ENCODE results near the gene PTAR1. TPM values are rescaled to one million over a fixed set of nuclear protein-coding genes. Genes with fewer than 3 reads are reported as not detected.
A peak's percentile ranks its signal among the peaks of the same experiment; 100 is the strongest.

The PTAR1 gene
- total RNA-seq, 2 donors from 2014 or later, result 31.1 to 34.5 TPM

GRCh38 chr9:69683927-69684326 lies 75.9 kb downstream of the PTAR1 start:
- intact Hi-C loops (cut with DNase I), result no loop called here
- ATAC-seq, result no peak
- DNase-seq, result no peak

DNA sequence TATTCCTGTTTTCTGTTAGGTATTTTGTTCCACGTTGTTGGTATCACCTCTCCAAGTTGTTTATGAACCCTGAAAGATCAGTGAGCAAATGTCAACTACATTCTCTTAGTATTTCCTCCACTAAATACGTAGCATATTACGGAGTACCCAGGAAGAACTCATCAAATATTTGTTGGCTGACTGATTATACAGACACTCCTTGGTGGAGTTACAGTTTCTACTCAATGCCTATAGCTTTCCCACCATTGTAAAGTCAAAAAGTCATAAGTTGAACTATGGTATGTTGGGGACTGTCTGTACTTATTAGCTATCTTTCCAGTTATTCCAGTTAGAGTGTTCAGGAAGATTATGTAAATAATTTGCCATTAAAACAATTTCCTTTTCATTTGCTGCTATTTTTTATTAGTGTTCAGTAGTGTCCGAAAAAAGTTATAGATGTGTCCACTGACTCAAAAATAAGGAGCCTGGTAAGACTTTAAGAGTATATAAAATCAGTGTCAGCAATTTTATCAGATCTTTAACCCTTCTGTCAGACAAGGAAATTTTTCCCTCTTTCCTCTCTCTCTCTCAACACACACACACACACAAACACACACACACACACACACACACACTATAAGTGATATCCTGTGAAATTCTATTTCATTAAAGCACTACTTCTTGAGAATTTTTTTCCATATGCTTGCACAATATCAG lies 80.8 kb downstream of the PTAR1 start:
- no peak for DNase-seq
- intact Hi-C loops (cut with DNase I), result loop anchor here in 1 of 2 donors (10.0 kb wide), 1 partner anchor 76 kb away; no protein-coding TSS in a partner anchor
- no peak for ATAC-seq

- DNase-seq, result no peak
- no peak for ATAC-seq
- intact Hi-C loops (cut with DNase I), result loop anchor here in 1 of 2 donors (10.0 kb wide), 1 partner anchor 77 kb away; no protein-coding TSS in a partner anchor
Observed at GRCh38 chr9:69677931-69678330, 81.9 kb downstream of the PTAR1 start.

GRCh38 chr9:69675563-69675962 lies 84.2 kb downstream of the PTAR1 start:
- ATAC-seq (no peak), DNase-seq (no peak)
- intact Hi-C loops (cut with DNase I), result loop anchor here in 1 of 2 donors (10.0 kb wide), 1 partner anchor 79 kb away; no protein-coding TSS in a partner anchor

- ATAC-seq (no peak), DNase-seq (no peak)
- intact Hi-C loops (cut with DNase I), result loop anchor here (5.0 to 10.0 kb wide), 4 partner anchors 80 to 242 kb away; no protein-coding TSS in a partner anchor
Observed at GRCh38 chr9:69674716-69675438, 84.9 kb downstream of the PTAR1 start.

GRCh38 chr9:69674112-69674685 lies 85.6 kb downstream of the PTAR1 start:
- DNase-seq (no peak), ATAC-seq (no peak)
- intact Hi-C loops (cut with DNase I), result loop anchor here (5.0 to 10.0 kb wide), 4 partner anchors 81 to 243 kb away; no protein-coding TSS in a partner anchor

DNA sequence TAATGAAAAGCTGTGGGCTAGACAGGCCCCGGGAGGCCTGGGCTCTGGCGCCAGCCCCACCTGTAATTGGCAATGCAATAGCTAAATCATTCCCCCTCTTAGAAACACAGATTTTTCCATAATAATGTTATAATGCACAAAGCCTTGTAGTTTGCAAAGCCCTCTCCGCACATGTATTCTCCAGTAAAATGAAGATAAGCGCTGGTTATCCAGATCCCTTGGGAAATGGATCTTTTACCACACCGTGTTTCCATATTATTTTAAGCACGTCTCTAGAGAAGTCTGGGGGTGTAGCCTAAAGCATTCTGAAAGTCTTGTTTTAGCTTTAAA lies 86.5 kb downstream of the PTAR1 start:
- no peak for ATAC-seq
- intact Hi-C loops (cut with DNase I), result loop anchor here (5.0 to 10.0 kb wide), 4 partner anchors 82 to 244 kb away; no protein-coding TSS in a partner anchor

GRCh38 chr9:69672596-69673310 lies 87.1 kb downstream of the PTAR1 start:
- intact Hi-C loops (cut with DNase I), result loop anchor here (5.0 to 10.0 kb wide), 4 partner anchors 82 to 245 kb away; no protein-coding TSS in a partner anchor

More for the DNA sequence above, 86.5 kb downstream of the PTAR1 start:
- DNase-seq, result no peak

GRCh38 chr9:69671879-69672595 lies 87.8 kb downstream of the PTAR1 start, which contains the start of gene APBA1:
TSS of gene APBA1 (minus strand) at chr9:69672371.
- DNase-seq (peak; percentile 74), ATAC-seq (peak; percentile 88 to 90)
- intact Hi-C loops (cut with DNase I), result loop anchor here (5.0 to 10.0 kb wide), 4 partner anchors 83 to 245 kb away; no protein-coding TSS in a partner anchor

More at GRCh38 chr9:69672596-69673310, 87.1 kb downstream of the PTAR1 start:
- ATAC-seq, result peak; percentile 87 to 89
- peak; percentile 90 for DNase-seq

GRCh38 chr9:69671311-69671878 lies 88.4 kb downstream of the PTAR1 start:
- intact Hi-C loops (cut with DNase I), result loop anchor here (5.0 to 10.0 kb wide), 4 partner anchors 83 to 246 kb away; no protein-coding TSS in a partner anchor
- DNase-seq (peak; percentile 32), ATAC-seq (peak in 1 of 2 donors; percentile 32)

- intact Hi-C loops (cut with DNase I), result no loop called here
- ATAC-seq, result no peak
- DNase-seq, result no peak
Observed at GRCh38 chr9:69667306-69667705, 92.5 kb downstream of the PTAR1 start.

- DNase-seq (no peak), ATAC-seq (no peak)
Observed at GRCh38 chr9:69660304-69660703, 99.5 kb downstream of the PTAR1 start.

More at GRCh38 chr9:69660304-69660703, 99.5 kb downstream of the PTAR1 start:
- intact Hi-C loops (cut with DNase I), result no loop called here

Other genes with a start within 250 kb of the PTAR1 start
- gene APBA1, start 87.6 kb downstream of the PTAR1 start, total RNA-seq, result 1 to 10 TPM; 7.8 to 8.4 TPM
- under 1 TPM in 1 of 2 donors, not detected in 1; 0.37 TPM for gene CFAP95, start 60.8 kb upstream of the PTAR1 start, total RNA-seq